NB4 (cell line): ENCODE data around the gene FAM20C.

Experiments
- DNase-seq: peaks from one replicate; pipeline ENCODE4 v3.0.0; 2010; ENCODE audit warnings: low read depth
- H3K4me3 ChIP-seq: one replicate; pipeline ENCODE4 v1.5.1; 2011; ENCODE audit warnings: mild to moderate bottlenecking, low read depth, low read length, moderate library complexity
- CTCF ChIP-seq: IDR thresholded peaks from one replicate; pipeline ENCODE4 v1.5.1; 2012; ENCODE audit warnings: low read depth, low read length
- MAX ChIP-seq: IDR thresholded peaks from 2 replicates; pipeline ENCODE4 v1.6.1; 2011; ENCODE audit warnings: low read depth, low read length
- MYC ChIP-seq: IDR thresholded peaks from 2 replicates; pipeline ENCODE4 v1.6.1; 2011; ENCODE audit warnings: low read depth, low read length
- POLR2A ChIP-seq: IDR thresholded peaks from 2 replicates; pipeline ENCODE4 v1.6.1; 2011; ENCODE audit warnings: mild to moderate bottlenecking; ENCODE audit not compliant: insufficient read length; ENCODE audit errors: extremely low read depth

The FAM20C gene

GRCh38 chr7:171364-171904 is 20.9 kb upstream of the FAM20C start:
- TF ChIP-seq POLR2A (no peak), MYC (no peak), CTCF (no peak), MAX (no peak)
- no peak for DNase-seq
- H3K4me3 ChIP-seq: no peak overlapping the region

GRCh38 chr7:171912-172515 is 20.4 kb upstream of the FAM20C start:
- TF ChIP-seq POLR2A (no peak), MAX (no peak)
- no peak for DNase-seq
- H3K4me3 ChIP-seq: no peak overlapping the region

- DNase-seq: no peak
- no peak overlapping the region for H3K4me3 ChIP-seq
- TF ChIP-seq CTCF (no peak), POLR2A (no peak), MYC (no peak), MAX (no peak)
Observed at GRCh38 chr7:173209-173918, 19.0 kb upstream of the FAM20C start.

GRCh38 chr7:174716-175115 is 17.7 kb upstream of the FAM20C start:
- TF ChIP-seq MAX: no peak
- TF ChIP-seq CTCF: no peak
- TF ChIP-seq POLR2A: no peak
- TF ChIP-seq MYC: no peak
- DNase-seq: no peak
- no peak overlapping the region for H3K4me3 ChIP-seq

- no peak for DNase-seq
- H3K4me3 ChIP-seq: no peak overlapping the region
- TF ChIP-seq MYC (no peak), POLR2A (no peak), MAX (no peak), CTCF (no peak)
Observed at GRCh38 chr7:175955-176354, 16.4 kb upstream of the FAM20C start.

- no peak overlapping the region for H3K4me3 ChIP-seq
- no peak for TF ChIP-seq MAX
- no peak for TF ChIP-seq CTCF
- TF ChIP-seq MYC: no peak
- no peak for TF ChIP-seq POLR2A
- DNase-seq: no peak
Observed at GRCh38 chr7:176381-176780, 16.0 kb upstream of the FAM20C start.
